GM21526 (cell line): ENCODE data around the gene KLF16.

ENCODE experiments used
- ATAC-seq: cut with Tn5 transposase; IDR thresholded peaks from one replicate; pipeline ENCODE4 v1.9.1; 2021; ENCODE audit warnings: moderate library complexity; ENCODE audit not compliant: unreplicated experiment, low FRiP score

KLF16 gene

DNA sequence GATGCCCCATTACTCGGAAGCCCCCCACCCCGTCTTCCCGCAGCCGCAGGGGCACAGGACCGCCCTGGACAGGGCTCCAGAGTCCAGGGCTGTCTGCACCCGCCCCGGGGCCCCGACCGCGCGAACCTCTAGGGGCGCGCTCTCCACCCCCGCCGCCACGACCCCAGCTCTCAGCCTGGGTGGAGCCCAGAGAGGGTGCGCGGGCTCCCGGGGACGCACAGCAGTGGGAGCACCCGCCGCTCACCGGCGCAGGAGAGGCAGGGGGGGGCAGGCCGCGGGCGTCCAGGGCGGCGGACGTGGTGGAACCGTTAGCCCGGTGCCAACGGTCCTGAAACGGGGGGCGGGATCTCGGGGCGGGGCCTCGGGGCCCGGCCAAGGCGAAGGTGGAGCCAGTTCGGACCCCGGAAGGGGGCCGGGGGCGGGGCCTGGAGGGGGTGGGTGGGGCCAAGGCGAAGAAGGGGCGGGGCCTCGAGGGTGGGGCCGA, 51.4 kb downstream of the KLF16 start, which contains the start of gene ATP8B3:
ATP8B3 (minus strand) TSS at position 335 of the 484 bp plus-strand sequence. CDS start 540 bp downstream, outside the sequence.
- peak; percentile 26 for ATAC-seq

GRCh38 chr19:1811472-1811894, 51.9 kb downstream of the KLF16 start:
- ATAC-seq = no peak

GRCh38 chr19:1810439-1811160, 52.8 kb downstream of the KLF16 start:
- ATAC-seq = no peak

DNA sequence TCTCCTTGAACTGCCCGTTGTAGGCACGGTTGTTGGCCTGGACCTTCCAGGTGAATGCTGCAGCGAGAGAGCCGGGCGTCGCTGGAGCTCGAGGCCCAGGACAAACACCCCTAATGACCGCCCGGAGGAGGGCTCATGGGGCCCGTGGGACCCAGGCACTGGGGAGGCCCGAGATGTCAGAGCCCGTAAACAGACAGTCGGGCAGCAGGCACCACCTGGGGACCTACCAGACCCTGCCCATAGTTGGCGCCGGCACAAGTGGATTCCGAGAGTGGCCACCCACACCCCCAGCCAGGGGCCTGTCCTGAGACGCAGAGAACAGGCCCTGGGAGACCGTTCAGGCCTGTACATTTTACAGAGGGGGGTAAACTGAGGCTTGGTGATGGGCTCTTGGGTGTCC, 53.7 kb downstream of the KLF16 start:
- ATAC-seq = no peak

DNA sequence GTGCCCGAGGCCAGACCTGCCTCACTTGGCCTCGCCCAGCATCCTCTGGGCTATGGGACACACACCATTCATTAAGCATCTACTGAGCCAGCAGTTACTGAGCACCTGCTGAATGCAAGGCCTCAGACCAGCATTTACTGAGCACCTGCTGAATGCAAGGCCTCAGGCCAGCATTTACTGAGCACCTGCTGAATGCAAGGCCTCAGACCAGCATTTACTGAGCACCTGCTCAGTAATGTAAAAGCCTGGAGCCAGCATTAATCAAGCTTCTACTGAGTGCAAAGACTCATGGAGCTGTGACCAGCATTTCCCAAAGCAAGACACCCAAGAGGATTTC, 55.0 kb downstream of the KLF16 start:
- ATAC-seq = no peak

GRCh38 chr19:1807695-1808394, 55.5 kb downstream of the KLF16 start:
- ATAC-seq = no peak

- no peak for ATAC-seq
Observed at GRCh38 chr19:1807030-1807694, 56.2 kb downstream of the KLF16 start.

GRCh38 chr19:1806184-1807029, 57.0 kb downstream of the KLF16 start:
- no peak for ATAC-seq

GRCh38 chr19:1805401-1806183, 57.8 kb downstream of the KLF16 start:
- no peak for ATAC-seq

DNA sequence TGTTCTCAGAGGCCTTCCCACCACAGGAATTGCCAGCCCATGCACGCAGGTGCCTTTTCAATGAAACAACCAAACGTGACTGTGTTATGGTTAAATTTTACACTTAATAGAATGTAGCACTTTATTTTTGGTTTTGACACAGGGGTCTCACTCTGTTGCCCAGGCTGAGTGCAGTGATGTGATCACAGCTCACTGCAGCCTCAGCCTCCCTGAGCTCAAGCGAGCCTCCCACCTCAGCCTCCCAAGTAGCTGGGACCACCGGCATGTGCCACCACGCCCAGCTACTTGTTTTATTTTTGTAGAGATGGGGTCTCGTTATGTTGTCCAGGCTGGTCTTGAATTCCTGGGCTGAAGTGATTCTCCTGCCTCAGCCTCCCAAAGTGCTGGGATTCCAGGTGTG, 58.5 kb downstream of the KLF16 start:
- no peak for ATAC-seq
